GM06990 (cell line): ENCODE results near the gene FANCC.

Experiments used
- DNase-seq: peaks from one replicate; pipeline ENCODE4 v3.0.0-alpha.2; 2011; ENCODE audit not compliant: insufficient read length; ENCODE audit errors: extremely low read depth
- H3K27me3 ChIP-seq: replicated peaks from 2 replicates; pipeline ENCODE4 v1.6.0; 2011; ENCODE audit warnings: low read length; ENCODE audit not compliant: control insufficient read depth, insufficient read depth
- H3K36me3 ChIP-seq: 2 replicates; pipeline ENCODE4 v1.5.1; 2011; ENCODE audit warnings: low read length; ENCODE audit not compliant: control insufficient read depth, insufficient read depth
- H3K4me3 ChIP-seq: replicated peaks from 2 replicates; pipeline ENCODE4 v1.5.1; 2011; ENCODE audit warnings: low read depth, mild to moderate bottlenecking, control low read depth, low read length
- CTCF ChIP-seq: IDR thresholded peaks from 2 replicates; pipeline ENCODE4 v1.5.1; 2011; ENCODE audit warnings: low read length, control low read depth, mild to moderate bottlenecking, inconsistent platforms; ENCODE audit not compliant: insufficient read depth, poor library complexity, severe bottlenecking

FANCC gene

GRCh38 chr9:95102572-95102971, 214.9 kb downstream of the FANCC start:
- no peak for DNase-seq
- Histone ChIP-seq H3K4me3 (no peak overlapping the region), H3K36me3 (peaks cover 6% of the 10 kb centered on the region), H3K27me3 (no peaks in the 10 kb centered on the region)
- TF ChIP-seq CTCF, result no peak

GRCh38 chr9:95102001-95102433, 215.5 kb downstream of the FANCC start:
- TF ChIP-seq CTCF, result no peak
- no peak for DNase-seq
- peaks cover 6% of the 10 kb centered on the region for H3K36me3 ChIP-seq

GRCh38 chr9:95101326-95101725, 216.2 kb downstream of the FANCC start:
- DNase-seq, result no peak
- Histone ChIP-seq H3K4me3 (no peak overlapping the region), H3K36me3 (peaks cover 5% of the 10 kb centered on the region), H3K27me3 (no peaks in the 10 kb centered on the region)
- no peak for TF ChIP-seq CTCF

More at GRCh38 chr9:95102001-95102433, 215.5 kb downstream of the FANCC start:
- Histone ChIP-seq H3K27me3 (no peaks in the 10 kb centered on the region), H3K4me3 (no peak overlapping the region)

- H3K36me3 ChIP-seq, result peaks cover 4% of the 10 kb centered on the region
- no peak for TF ChIP-seq CTCF
- no peak for DNase-seq
- no peaks in the 10 kb centered on the region for H3K27me3 ChIP-seq
- H3K4me3 ChIP-seq, result no peak overlapping the region
These were observed 217.4 kb downstream of the FANCC start for GRCh38 chr9:95100071-95100627.

GRCh38 chr9:95099321-95100070, 218.0 kb downstream of the FANCC start:
- Histone ChIP-seq H3K36me3 (peaks cover 4% of the 10 kb centered on the region), H3K4me3 (no peak overlapping the region), H3K27me3 (no peaks in the 10 kb centered on the region)
- DNase-seq, result no peak
- TF ChIP-seq CTCF, result no peak

GRCh38 chr9:95098391-95098921, 219.1 kb downstream of the FANCC start:
- H3K36me3 ChIP-seq, result peaks cover 4% of the 10 kb centered on the region
- no peaks in the 10 kb centered on the region for H3K27me3 ChIP-seq
- no peak for DNase-seq
- H3K4me3 ChIP-seq, result no peak overlapping the region
- no peak for TF ChIP-seq CTCF
